ENCODE results near the gene NGF.

GRCh38 chr1:115377411-115377810 lies 39.4 kb upstream of the NGF start:
- TF ChIP-seq CTCF (IDR thresholded peaks at IDR 0.05 in 4 of 5, conservative IDR thresholded peaks at IDR 0.05 in 1 of 5), result no peak
- TF ChIP-seq POLR2A (IDR thresholded peaks at IDR 0.05), result no peak

Measured in gastrocnemius medialis (tissue), 4 donors.